Left renal cortex interstitium (tissue), 4 donors: Measurements from ENCODE around the gene RANBP10. TPM values are rescaled to one million over a fixed set of nuclear protein-coding genes. Genes with fewer than 3 reads are reported as not detected.
"Not testable (repeated sequence)": the region's sequence is repeated elsewhere in the genome, so short reads cannot be mapped to it uniquely, and the experiment has no call there.

Source experiments
- DNase-seq, 4 donors: peaks; one replicate each; pipeline ENCODE4 v3.0.0-alpha.2; 2013; ENCODE audit warnings: low read depth in 4 of 4, low spot score in 2 of 4, missing footprints in 1 of 4
- polyA plus RNA-seq, 4 donors: library from polyadenylated mRNA; unstranded; fragments of 120-200 nt; gene quantifications; one replicate each; pipeline ENCODE4 v1.2.1, GENCODE V29; 2013; ENCODE audit not compliant: insufficient read length in 4 of 4

The RANBP10 gene
- polyA plus RNA-seq, 4 donors: 18.4 to 34.4 (median 25.0) TPM

DNA sequence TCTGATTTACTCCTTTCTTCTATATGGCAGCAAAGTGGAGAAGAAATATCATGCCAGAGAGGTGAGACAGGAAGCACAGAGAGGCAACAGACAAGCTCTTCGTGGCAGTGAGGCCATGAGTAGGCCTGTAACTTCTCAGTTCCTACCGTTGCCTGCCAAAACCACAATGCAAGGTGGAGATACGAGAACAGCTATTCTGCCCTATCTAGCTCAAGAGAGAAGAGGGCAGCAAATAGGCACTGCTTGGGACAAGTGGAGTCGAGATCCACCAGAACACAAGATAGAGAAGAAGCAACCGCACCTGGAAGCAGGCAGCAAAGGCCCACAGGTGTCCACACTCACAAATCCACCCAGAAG lies 24.8 kb downstream of the RANBP10 start:
- no peak for DNase-seq

DNA sequence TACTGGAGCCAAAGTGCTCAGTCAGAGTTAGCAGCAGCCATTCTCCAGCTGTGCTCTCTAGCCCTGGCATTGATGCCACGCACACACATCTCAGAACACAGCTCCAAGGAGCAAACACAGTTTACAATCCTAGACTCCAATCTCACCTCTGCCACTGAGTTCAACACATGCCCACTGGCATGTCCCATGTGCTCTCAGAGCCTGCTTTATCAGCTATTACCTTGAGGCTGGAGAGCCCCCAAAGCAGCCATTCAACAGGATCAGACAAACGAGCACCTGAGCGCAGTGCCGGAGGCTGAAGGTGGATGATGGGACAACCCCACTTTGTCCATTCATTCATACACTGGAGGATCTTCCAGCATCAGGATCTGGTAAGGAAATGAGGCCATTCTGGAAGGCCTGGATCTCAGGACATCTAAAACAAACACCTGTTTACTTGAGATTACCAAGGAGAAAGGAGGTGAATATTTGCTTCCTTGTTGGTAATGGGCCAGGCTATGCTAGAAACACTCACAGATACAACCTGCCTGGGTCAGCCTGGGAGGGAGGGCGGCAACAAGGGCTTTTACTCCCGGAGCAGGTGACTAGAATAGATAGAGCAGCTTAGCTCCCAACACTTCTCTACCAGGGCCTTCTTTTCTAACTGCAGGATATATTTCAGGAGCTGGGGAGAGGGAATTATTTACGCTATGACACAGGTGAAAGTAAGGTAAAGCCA lies 25.4 kb downstream of the RANBP10 start:
- DNase-seq: no peak

DNA sequence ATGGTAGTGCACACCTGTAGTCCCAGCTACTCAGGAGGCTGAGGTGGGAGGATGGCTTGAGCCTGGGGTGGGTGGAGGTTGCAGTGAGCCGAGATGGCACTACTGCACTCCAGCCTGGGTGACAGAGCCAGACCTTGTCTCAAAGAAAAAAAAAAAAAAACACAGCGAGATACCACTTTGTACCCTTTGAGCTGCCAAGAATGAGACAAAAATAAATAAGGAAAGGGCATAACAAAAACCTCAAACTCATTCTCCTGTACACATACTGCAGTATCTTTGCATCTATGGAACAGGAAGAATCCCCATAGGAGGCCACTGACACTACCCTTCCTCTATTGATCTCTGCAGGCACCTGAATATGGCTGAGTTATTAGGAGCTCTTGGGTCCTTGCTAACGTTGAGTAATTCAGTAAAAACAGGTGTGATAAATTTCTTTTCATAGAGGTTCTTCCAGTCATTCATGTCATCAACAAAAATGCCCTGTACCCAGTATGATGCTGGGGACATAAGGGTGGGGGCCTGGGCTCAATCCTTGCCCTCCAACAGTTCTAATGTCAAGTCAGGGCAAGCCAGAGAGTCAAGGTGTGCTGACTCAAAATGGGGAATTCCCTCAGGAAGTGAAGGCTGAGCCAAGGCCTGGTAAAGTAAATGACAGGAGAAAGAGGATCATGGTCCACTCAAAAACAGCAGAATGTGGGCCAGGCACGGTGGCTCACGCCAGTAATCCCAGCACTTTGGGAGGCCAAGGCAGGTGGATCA lies 26.9 kb downstream of the RANBP10 start:
- no peak for DNase-seq

DNA sequence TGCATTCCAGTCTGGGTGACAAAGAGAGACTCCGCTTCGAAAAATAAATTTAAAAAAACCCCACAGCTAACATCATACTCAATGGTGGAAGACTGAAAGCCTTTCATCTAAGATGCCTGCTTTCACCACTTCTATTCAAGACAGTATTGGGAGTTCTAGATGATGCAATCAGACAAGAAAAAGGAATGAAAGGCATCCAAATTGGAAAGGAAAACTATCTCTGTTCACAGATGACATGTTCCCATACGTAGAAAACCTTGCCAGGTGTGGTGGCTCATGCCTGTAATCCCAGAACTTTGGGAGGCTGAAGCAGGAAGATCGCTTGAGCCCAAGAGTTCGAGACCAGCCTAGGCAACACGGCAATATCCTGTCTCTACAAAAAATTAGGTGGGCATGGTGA lies 31.1 kb downstream of the RANBP10 start:
- DNase-seq: no peak

DNA sequence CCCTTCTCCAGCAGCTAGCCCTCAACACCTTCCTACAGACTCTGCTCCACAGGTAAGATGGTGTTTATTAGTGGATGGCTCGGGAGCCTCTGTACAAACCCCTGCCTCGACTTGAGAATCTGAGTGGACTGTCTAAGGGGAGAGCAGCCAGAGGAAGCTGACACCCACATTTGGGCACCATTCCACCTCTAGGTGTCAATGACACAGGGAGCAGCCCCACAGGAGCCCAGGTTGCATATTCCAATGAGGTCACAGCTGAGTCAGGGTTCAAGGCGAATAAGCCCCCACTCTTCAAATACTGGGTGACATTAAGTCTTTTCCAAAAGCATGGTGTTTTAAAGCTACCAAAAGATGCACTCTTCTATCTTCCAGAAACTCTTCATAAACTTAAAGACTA lies 31.9 kb downstream of the RANBP10 start:
- DNase-seq: no peak

DNA sequence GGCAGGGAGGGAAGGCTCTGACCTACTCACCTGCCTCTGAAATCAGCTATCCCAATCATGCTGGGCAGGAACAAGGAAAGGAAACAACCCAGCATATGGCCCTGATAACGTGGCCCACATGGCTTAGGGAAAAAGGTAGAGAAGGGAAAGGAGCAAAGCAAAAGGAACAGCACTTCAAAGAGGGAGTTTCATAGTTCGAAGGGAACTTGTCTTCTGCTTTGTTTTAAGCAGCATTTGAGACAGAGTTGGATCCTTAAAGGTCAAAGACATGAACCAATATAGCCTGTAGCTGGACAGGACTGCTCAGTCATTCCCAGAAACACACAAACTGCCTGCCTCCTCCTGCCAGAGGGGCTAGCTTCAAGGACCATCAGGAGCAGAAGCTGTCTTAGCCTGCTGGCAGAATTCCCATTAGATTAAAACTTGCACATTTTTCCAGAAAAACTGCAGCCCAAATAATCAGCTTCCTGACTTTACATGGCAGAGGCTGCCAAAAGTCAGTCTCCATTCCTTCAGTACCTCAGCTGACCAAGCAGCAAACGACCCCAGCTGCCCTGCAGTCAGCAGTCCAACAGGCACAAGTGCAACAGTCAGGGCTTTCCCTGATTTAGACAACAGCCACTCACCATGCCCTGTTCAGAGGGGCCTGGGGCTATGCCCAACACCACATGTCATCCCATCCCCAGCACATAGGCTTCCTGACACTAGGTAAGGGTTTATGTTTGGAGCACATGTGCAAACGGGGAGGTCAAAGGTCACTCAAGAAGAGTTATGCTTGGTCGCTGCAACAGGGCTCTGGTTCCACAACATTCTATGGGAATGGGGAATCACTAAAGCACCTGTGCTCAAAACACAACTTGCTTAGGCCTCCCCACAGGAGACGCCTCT lies 32.5 kb downstream of the RANBP10 start:
- no peak for DNase-seq

DNA sequence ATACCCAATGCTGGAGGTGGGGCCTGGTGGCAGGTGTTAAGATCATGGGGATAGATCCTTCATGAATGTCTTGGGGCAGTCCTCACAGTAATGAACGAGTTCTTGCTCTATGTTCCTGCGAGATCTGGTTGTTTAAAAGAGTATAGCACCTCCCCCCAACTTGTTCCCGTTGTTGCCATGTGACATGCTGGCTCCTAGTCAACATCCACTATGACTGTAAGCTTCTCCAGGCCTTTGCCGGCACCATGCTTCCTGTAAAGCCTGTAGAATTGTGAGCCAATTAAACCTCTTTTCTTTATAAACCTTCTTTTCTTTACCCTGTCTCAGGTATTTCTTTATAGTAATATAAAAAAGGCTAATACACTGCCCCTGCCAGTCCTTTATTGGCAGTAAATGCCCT lies 33.3 kb downstream of the RANBP10 start:
- DNase-seq: no peak

GRCh38 chr16:67770346-67770991 lies 35.9 kb downstream of the RANBP10 start:
- no peak for DNase-seq

DNA sequence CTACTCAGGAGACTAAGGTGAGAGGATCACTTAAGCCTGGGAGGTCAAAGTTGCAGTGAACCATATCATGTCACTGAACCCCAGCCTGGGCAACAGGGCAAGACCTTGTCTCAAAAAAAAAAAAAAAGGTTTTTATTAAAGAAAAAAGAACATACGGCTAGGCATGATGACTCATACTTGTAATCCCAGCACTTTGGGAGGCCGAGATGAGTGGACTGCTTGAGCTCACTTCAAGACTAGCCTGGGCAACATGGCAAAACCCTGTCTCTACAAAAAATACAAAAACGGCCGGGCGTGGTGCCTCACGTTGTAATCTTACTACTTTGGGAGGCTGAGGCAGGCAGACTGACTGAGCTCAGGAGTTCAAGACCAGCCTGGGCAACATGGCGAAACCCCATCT lies 38.4 kb downstream of the RANBP10 start:
- DNase-seq: no peak

- DNase-seq: peak in 3 of 4 donors; percentile 24 to 47 (median 28)
These were observed 40.1 kb downstream of the RANBP10 start for GRCh38 chr16:67766291-67766690.

- no peak for DNase-seq
These were observed 42.1 kb downstream of the RANBP10 start for GRCh38 chr16:67764158-67764667.

DNA sequence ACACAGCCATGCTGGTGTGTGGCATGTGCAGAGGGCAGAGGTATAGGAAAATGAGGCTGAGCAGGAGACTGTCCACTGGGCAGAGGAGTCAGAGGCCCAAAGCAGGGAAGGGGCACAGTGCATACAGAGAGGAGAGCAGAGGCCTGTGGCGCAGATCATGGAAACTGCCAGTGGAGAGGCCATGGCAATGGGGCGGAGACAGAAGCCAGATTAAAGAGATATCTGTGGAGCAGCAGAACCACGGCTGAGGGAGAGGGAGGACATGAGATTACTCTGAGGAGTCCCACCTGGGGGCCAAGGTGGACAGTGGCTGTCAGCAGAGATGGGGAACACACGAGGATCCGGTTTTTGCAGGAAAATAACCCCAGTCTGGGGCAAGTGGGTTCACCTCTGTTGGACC lies 43.3 kb downstream of the RANBP10 start:
- no peak for DNase-seq

- DNase-seq: no peak
These were observed 44.0 kb downstream of the RANBP10 start for GRCh38 chr16:67762385-67762784.

- no peak for DNase-seq
These were observed 44.4 kb downstream of the RANBP10 start for GRCh38 chr16:67761924-67762323.

GRCh38 chr16:67760956-67761230 lies 45.5 kb downstream of the RANBP10 start:
- no peak for DNase-seq

- DNase-seq: no peak
These were observed 46.0 kb downstream of the RANBP10 start for GRCh38 chr16:67760206-67760955.

DNA sequence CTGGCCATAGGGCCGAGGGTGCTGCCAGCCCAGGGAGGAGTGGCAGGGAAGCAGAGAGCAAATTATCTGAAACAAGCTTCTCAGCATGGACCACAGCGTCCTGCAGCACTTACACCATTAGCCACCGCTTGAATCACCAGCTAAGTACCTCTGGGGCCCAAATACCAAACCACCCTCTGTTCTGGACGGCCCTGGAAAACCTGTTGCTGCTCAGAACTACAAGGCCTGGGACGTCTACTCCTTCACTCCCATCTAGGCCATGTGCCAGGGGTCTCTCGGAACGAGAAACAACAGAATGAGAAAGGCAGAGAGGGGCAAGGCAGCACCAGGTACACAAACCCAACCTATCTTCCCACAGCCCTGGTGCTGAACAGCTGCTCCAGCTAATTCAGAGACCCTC lies 47.4 kb downstream of the RANBP10 start:
- no peak for DNase-seq

- DNase-seq: no peak
These were observed 48.4 kb downstream of the RANBP10 start for GRCh38 chr16:67758006-67758405.

DNA sequence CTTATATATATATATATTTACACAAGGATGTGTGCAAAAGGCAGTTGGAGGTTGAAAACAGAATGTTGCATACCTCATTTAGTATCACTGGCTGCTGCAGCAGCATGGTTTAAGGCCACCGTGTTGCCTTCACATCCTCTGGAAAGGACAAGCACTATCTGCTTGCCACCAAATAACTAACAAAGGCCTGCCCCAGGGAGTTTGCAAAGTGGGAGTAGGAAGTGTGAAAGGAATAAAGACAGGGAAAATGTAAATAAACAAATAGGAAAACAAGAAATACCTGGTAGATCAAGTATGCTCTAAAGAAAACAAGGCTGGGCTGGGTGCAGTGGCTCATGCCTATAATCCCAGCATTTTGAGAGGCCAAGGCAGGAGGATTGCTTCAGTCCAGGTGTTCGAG lies 53.7 kb downstream of the RANBP10 start:
- DNase-seq: no peak

DNA sequence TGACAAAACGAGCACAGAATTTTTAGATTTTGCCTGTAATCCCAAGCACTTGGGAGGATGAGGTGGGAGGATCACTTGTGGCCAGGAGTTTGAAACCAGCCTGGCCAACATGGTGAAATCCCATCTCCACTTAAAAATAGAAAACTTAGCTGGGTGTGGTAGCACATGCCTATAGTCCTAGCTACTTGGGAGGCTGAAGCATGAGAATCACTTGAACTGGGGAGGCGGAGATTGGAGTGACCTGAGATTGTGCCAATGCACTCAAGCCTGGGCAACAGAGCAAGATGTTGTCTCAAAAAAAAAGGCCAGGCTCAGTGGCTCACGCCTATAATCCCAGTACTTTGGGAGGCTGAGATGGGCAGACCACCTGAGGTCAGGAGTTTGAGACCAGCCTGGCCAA lies 55.0 kb downstream of the RANBP10 start:
- not testable (repeated sequence) for DNase-seq
